K562 (cell line): ENCODE measurements around the gene CMIP. TPM values are rescaled to one million over a fixed set of nuclear protein-coding genes. Genes with fewer than 3 reads are reported as not detected.

Experiments
- ARID4B ChIP-seq: sonication (generic); formaldehyde crosslinking; IDR thresholded peaks from 2 replicates; pipeline ENCODE4 v1.8.0; 2022; ENCODE audit warnings: mild to moderate bottlenecking, missing genetic modification reagents
- BRCA1 ChIP-seq, 2 experiments: fragments of 450-650 bp in 1 of 2; sonication (generic) in 1 of 2; formaldehyde crosslinking in 1 of 2; IDR thresholded peaks; 2 replicates each; pipeline versions ENCODE4 v1.5.0 to v1.6.1; 2017 to 2020; ENCODE audit warnings: mild to moderate bottlenecking in 1 of 2, missing genetic modification reagents in 1 of 2
- DNMT1 ChIP-seq: fragments of 450-650 bp; IDR thresholded peaks from 2 replicates; pipeline ENCODE4 v1.6.1; 2016; ENCODE audit warnings: antibody characterized with exemption, mild to moderate bottlenecking
- FOXP4 ChIP-seq: sonication (generic); formaldehyde crosslinking; IDR thresholded peaks from 2 replicates; pipeline ENCODE4 v1.8.0; 2022; ENCODE audit warnings: mild to moderate bottlenecking, missing genetic modification reagents, borderline replicate concordance
- KLF6 ChIP-seq: fragments of 250-450 bp; sonication (Bioruptor Pico); IDR thresholded peaks from 2 replicates; pipeline ENCODE4 v1.4.0; 2020; ENCODE audit warnings: mild to moderate bottlenecking, moderate library complexity, borderline replicate concordance
- LEF1 ChIP-seq: fragments of 450-650 bp; IDR thresholded peaks from 2 replicates; pipeline ENCODE4 v1.6.1; 2016; ENCODE audit warnings: mild to moderate bottlenecking
- MCM2 ChIP-seq: fragments of 450-650 bp; IDR thresholded peaks from 2 replicates; pipeline ENCODE4 v1.6.1; 2017; ENCODE audit warnings: low read depth, mild to moderate bottlenecking
- MYBL2 ChIP-seq, 2 experiments: fragments of 450-650 bp in 1 of 2; sonication (generic) in 1 of 2; formaldehyde crosslinking in 1 of 2; IDR thresholded peaks; 2 replicates each; pipeline versions ENCODE4 v1.6.1 to v1.8.1; 2017 to 2022; ENCODE audit warnings: borderline replicate concordance in 1 of 2, inconsistent platforms in 1 of 2, low read depth in 1 of 2, mild to moderate bottlenecking in 1 of 2, missing genetic modification reagents in 1 of 2, moderate library complexity in 1 of 2
- POLR2AphosphoS2 ChIP-seq: IDR thresholded peaks from 2 replicates; pipeline ENCODE4 v1.6.1; 2012; ENCODE audit warnings: low read length, improper control_type of control experiment
- SMC3 ChIP-seq: conservative IDR thresholded peaks from 2 replicates; pipeline ENCODE4 v1.6.1; 2011; ENCODE audit warnings: low read depth, low read length, improper control_type of control experiment; ENCODE audit not compliant: insufficient read depth
- STAT5B ChIP-seq: fragments of 250-450 bp; sonication (Bioruptor Pico); IDR thresholded peaks from 2 replicates; pipeline ENCODE4 v1.8.0; 2021; ENCODE audit warnings: mild to moderate bottlenecking, inconsistent platforms
- TRIM24 ChIP-seq, 2 experiments: fragments of 450-650 bp; IDR thresholded peaks; 2 replicates each; pipeline ENCODE4 v1.6.1; 2016
- YBX1 ChIP-seq: fragments of 450-650 bp; IDR thresholded peaks from 2 replicates; pipeline ENCODE4 v1.7.1; 2016; ENCODE audit warnings: mild to moderate bottlenecking
- ZBED1 ChIP-seq: IDR thresholded peaks from 2 replicates; pipeline ENCODE4 v1.6.1; 2014
- ZFPM2 ChIP-seq: fragments of 250-450 bp; sonication (Bioruptor Pico); IDR thresholded peaks from 2 replicates; pipeline ENCODE4 v1.5.1; 2022; ENCODE audit warnings: mild to moderate bottlenecking
- polyA plus RNA-seq, 8 experiments: library from polyadenylated mRNA; depleted of rRNA in 4 of 8; stranded (reverse) in 5 of 8; unstranded in 3 of 8; fragments of >200 nt; fragmentation: Nextera tagmentation in 2 of 8; fragmentation: Illumina TruSeq in 1 of 8; extraction: Ambion mirVana in 2 of 8; extraction: Trizol in 1 of 8; gene quantifications; 2 replicates each; pipeline versions ENCODE4 v1.2.1 to v1.2.3, GENCODE V29; 2011 to 2014; ENCODE audit warnings: inconsistent platforms in 1 of 8, missing spikeins in 1 of 8
- total RNA-seq, 7 experiments: library from RNA; depleted of rRNA in 6 of 7; stranded (reverse); fragments of >200 nt in 6 of 7; fragmentation: Illumina TruSeq in 2 of 7; extraction: Trizol in 2 of 7; gene quantifications; 2 replicates each; pipeline versions ENCODE4 v1.2.1 to v1.2.3, GENCODE V29; 2011 to 2021; ENCODE audit warnings: low replicate concordance in 1 of 7
- TF ChIP-seq, protein P1 (sequence below), 3 experiments: IDR thresholded peaks in 2 of 3; conservative IDR thresholded peaks in 1 of 3; 2 replicates each; pipeline ENCODE4 v1.5.1; 2011 to 2012; ENCODE audit warnings: low read length in 3 of 3, mild to moderate bottlenecking in 3 of 3, control low read depth in 2 of 3, improper control_type of control experiment in 1 of 3, inconsistent platforms in 1 of 3, low read depth in 1 of 3, mixed read lengths in 1 of 3, moderate library complexity in 1 of 3; ENCODE audit not compliant: insufficient read depth in 2 of 3
- TF ChIP-seq, protein P2 (sequence below): fragments of 450-650 bp; IDR thresholded peaks from 2 replicates; pipeline ENCODE4 v1.6.1; 2016; ENCODE audit warnings: missing biosample characterization, missing genetic modification characterization

CMIP gene
- total and polyA plus RNA-seq, 9 of the 15 experiments (the other 6 are each of a cell fraction or from before 2014, with no cell fraction given): 0.94 to 82.5 (median 10.3) TPM

GRCh38 chr16:81720973-81721906 lies 276.6 kb downstream of the CMIP start (continued):
- TF ChIP-seq ARID4B: no peak
- no peak for TF ChIP-seq FOXP4
- no peak for TF ChIP-seq SMC3
- no peak for TF ChIP-seq DNMT1
- TF ChIP-seq YBX1: no peak
- peak; percentile 37 to 79; a peak in 2 of 4 replicates for TF ChIP-seq TRIM24 (IDR thresholded peaks at IDR 0.05)
- no peak for TF ChIP-seq MCM2
- TF ChIP-seq KLF6 (CRISPR knock-in tag): no peak
- TF ChIP-seq LEF1: no peak
- TF ChIP-seq MYBL2 (IDR thresholded peaks at IDR 0.05; ENCODE audit: low read depth): no peak
- no peak for TF ChIP-seq MYBL2 (CRISPR knock-in tag; IDR thresholded peaks at IDR 0.05; ENCODE audit: borderline replicate concordance)
- TF ChIP-seq, protein P1, sequence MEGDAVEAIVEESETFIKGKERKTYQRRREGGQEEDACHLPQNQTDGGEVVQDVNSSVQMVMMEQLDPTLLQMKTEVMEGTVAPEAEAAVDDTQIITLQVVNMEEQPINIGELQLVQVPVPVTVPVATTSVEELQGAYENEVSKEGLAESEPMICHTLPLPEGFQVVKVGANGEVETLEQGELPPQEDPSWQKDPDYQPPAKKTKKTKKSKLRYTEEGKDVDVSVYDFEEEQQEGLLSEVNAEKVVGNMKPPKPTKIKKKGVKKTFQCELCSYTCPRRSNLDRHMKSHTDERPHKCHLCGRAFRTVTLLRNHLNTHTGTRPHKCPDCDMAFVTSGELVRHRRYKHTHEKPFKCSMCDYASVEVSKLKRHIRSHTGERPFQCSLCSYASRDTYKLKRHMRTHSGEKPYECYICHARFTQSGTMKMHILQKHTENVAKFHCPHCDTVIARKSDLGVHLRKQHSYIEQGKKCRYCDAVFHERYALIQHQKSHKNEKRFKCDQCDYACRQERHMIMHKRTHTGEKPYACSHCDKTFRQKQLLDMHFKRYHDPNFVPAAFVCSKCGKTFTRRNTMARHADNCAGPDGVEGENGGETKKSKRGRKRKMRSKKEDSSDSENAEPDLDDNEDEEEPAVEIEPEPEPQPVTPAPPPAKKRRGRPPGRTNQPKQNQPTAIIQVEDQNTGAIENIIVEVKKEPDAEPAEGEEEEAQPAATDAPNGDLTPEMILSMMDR (IDR thresholded peaks at IDR 0.05 in 2 of 3, conservative IDR thresholded peaks at IDR 0.05 in 1 of 3; ENCODE audit: insufficient read depth in 2 of 3, low read depth in 1 of 3, low read length in 3 of 3): peak in 2 of 3 experiments; percentile 11 to 13; a peak in 1 of 6 replicates
- TF ChIP-seq POLR2AphosphoS2: no peak
- no peak for TF ChIP-seq ZFPM2 (CRISPR knock-in tag)
- TF ChIP-seq, protein P2, sequence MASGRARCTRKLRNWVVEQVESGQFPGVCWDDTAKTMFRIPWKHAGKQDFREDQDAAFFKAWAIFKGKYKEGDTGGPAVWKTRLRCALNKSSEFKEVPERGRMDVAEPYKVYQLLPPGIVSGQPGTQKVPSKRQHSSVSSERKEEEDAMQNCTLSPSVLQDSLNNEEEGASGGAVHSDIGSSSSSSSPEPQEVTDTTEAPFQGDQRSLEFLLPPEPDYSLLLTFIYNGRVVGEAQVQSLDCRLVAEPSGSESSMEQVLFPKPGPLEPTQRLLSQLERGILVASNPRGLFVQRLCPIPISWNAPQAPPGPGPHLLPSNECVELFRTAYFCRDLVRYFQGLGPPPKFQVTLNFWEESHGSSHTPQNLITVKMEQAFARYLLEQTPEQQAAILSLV (tag): no peak
- no peak for TF ChIP-seq STAT5B (CRISPR knock-in tag)
- TF ChIP-seq ZBED1: no peak
- no peak for TF ChIP-seq BRCA1 (IDR thresholded peaks at IDR 0.05)
- no peak for TF ChIP-seq BRCA1 (CRISPR knock-in tag; IDR thresholded peaks at IDR 0.05)
